ENCODE results near the gene TRIM54.

Gene TRIM54

GRCh38 chr2:27242614-27242951 lies 39.6 kb upstream of the TRIM54 start:
- Histone ChIP-seq H2BK5ac (ENCODE audit: low read depth, low read length, poor library complexity) (no peak overlapping the region), H2BK120ac (ENCODE audit: insufficient read depth, low read length, poor library complexity) (no peak overlapping the region), H3K4ac (ENCODE audit: low read depth, low read length) (no peak overlapping the region), H4K91ac (ENCODE audit: low read depth, low read length) (no peak overlapping the region), H3K79me2 (ENCODE audit: control insufficient read depth, insufficient read depth, low read length, poor library complexity) (no peaks in the 10 kb centered on the region), H2AK5ac (ENCODE audit: low read length) (no peak overlapping the region), H3K27ac (ENCODE audit: low read depth, low read length) (no peak overlapping the region), H3K27me3 (ENCODE audit: insufficient read depth, low read length) (no peaks in the 10 kb centered on the region), H3K18ac (ENCODE audit: low read length) (no peak overlapping the region), H3K4me2 (ENCODE audit: low read length) (no peak overlapping the region), H3K9me3 (ENCODE audit: insufficient read depth, low read depth, low read length) (peaks cover 5% of the 10 kb centered on the region), H3K9ac (ENCODE audit: low read length) (no peak overlapping the region), H4K8ac (ENCODE audit: low read depth, low read length) (no peak overlapping the region), H3K14ac (ENCODE audit: low read length) (no peak overlapping the region), H3K36me3 (ENCODE audit: control insufficient read depth in 1 of 2, insufficient read depth in 2 of 2, low read length in 2 of 2) (peaks cover 67 to 73% of the 10 kb centered on the region in 2 experiments), H2AFZ (ENCODE audit: insufficient read depth, low read length, poor library complexity) (no peak overlapping the region), H3K4me3 (ENCODE audit: low read depth, low read length) (peak overlapping the region; percentile 5), H4K12ac (ENCODE audit: low read depth, low read length) (no peak overlapping the region), H2BK12ac (ENCODE audit: low read length) (no peak overlapping the region), H3K23ac (ENCODE audit: low read length) (no peak overlapping the region), H3K79me1 (ENCODE audit: low read length) (no peaks in the 10 kb centered on the region), H3K4me1 (ENCODE audit: control insufficient read depth in 1 of 2, insufficient read depth in 2 of 2, low read length in 2 of 2) (no peaks in the 10 kb centered on the region)
- WGBS (ENCODE audit: extremely low coverage, insufficient coverage, insufficient read length): no CpG with 5 or more reads among the region's 16 CpGs
- DNase-seq: no peak

- Histone ChIP-seq H3K4me3 (ENCODE audit: low read depth, low read length) (no peak overlapping the region), H3K79me2 (ENCODE audit: control insufficient read depth, insufficient read depth, low read length, poor library complexity) (no peaks in the 10 kb centered on the region), H2AK5ac (ENCODE audit: low read length) (no peak overlapping the region), H2BK120ac (ENCODE audit: insufficient read depth, low read length, poor library complexity) (no peak overlapping the region), H4K8ac (ENCODE audit: low read depth, low read length) (no peak overlapping the region), H3K14ac (ENCODE audit: low read length) (no peak overlapping the region), H3K9me3 (ENCODE audit: insufficient read depth, low read depth, low read length) (peaks cover 5% of the 10 kb centered on the region), H2BK5ac (ENCODE audit: low read depth, low read length, poor library complexity) (no peak overlapping the region), H2BK12ac (ENCODE audit: low read length) (no peak overlapping the region), H3K27me3 (ENCODE audit: insufficient read depth, low read length) (no peaks in the 10 kb centered on the region), H4K91ac (ENCODE audit: low read depth, low read length) (no peak overlapping the region), H3K79me1 (ENCODE audit: low read length) (no peaks in the 10 kb centered on the region), H3K23ac (ENCODE audit: low read length) (no peak overlapping the region), H3K18ac (ENCODE audit: low read length) (no peak overlapping the region), H2AFZ (ENCODE audit: insufficient read depth, low read length, poor library complexity) (no peak overlapping the region), H3K4me1 (ENCODE audit: control insufficient read depth in 1 of 2, insufficient read depth in 2 of 2, low read length in 2 of 2) (no peaks in the 10 kb centered on the region), H3K36me3 (ENCODE audit: control insufficient read depth in 1 of 2, insufficient read depth in 2 of 2, low read length in 2 of 2) (peaks cover 57 to 63% of the 10 kb centered on the region in 2 experiments), H3K4ac (ENCODE audit: low read depth, low read length) (no peak overlapping the region), H3K27ac (ENCODE audit: low read depth, low read length) (no peak overlapping the region), H3K9ac (ENCODE audit: low read length) (no peak overlapping the region), H4K12ac (ENCODE audit: low read depth, low read length) (no peak overlapping the region), H3K4me2 (ENCODE audit: low read length) (no peak overlapping the region)
- no peak for DNase-seq
- no CpG with 5 or more reads among the region's 19 CpGs for WGBS (ENCODE audit: extremely low coverage, insufficient coverage, insufficient read length)
Observed at GRCh38 chr2:27243391-27244130, 38.7 kb upstream of the TRIM54 start.

GRCh38 chr2:27245116-27245515 lies 37.1 kb upstream of the TRIM54 start:
- no CpG with 5 or more reads among the region's 10 CpGs for WGBS (ENCODE audit: extremely low coverage, insufficient coverage, insufficient read length)
- no peak overlapping the region for H3K4me2 ChIP-seq (ENCODE audit: low read length)

GRCh38 chr2:27245626-27246025 lies 36.6 kb upstream of the TRIM54 start:
- H2AK5ac ChIP-seq (ENCODE audit: low read length): no peak overlapping the region
- no peak overlapping the region for H3K4ac ChIP-seq (ENCODE audit: low read depth, low read length)
- H2BK5ac ChIP-seq (ENCODE audit: low read depth, low read length, poor library complexity): no peak overlapping the region
- no peak overlapping the region for H4K8ac ChIP-seq (ENCODE audit: low read depth, low read length)
- no peaks in the 10 kb centered on the region for H3K79me2 ChIP-seq (ENCODE audit: control insufficient read depth, insufficient read depth, low read length, poor library complexity)
- no peak overlapping the region for H3K27ac ChIP-seq (ENCODE audit: low read depth, low read length)
- no peak for DNase-seq
- peaks cover 38 to 45% of the 10 kb centered on the region in 2 experiments for H3K36me3 ChIP-seq (ENCODE audit: control insufficient read depth in 1 of 2, insufficient read depth in 2 of 2, low read length in 2 of 2)
- H4K12ac ChIP-seq (ENCODE audit: low read depth, low read length): no peak overlapping the region
- H3K27me3 ChIP-seq (ENCODE audit: insufficient read depth, low read length): no peaks in the 10 kb centered on the region
- H3K9ac ChIP-seq (ENCODE audit: low read length): no peak overlapping the region
- H2BK120ac ChIP-seq (ENCODE audit: insufficient read depth, low read length, poor library complexity): no peak overlapping the region
- no peak overlapping the region for H3K4me2 ChIP-seq (ENCODE audit: low read length)
- no CpG with 5 or more reads among the region's 4 CpGs for WGBS (ENCODE audit: extremely low coverage, insufficient coverage, insufficient read length)
- no peak overlapping the region for H4K91ac ChIP-seq (ENCODE audit: low read depth, low read length)
- H3K4me1 ChIP-seq (ENCODE audit: control insufficient read depth in 1 of 2, insufficient read depth in 2 of 2, low read length in 2 of 2): no peaks in the 10 kb centered on the region
- no peak overlapping the region for H3K4me3 ChIP-seq (ENCODE audit: low read depth, low read length)
- H3K18ac ChIP-seq (ENCODE audit: low read length): no peak overlapping the region
- H3K14ac ChIP-seq (ENCODE audit: low read length): no peak overlapping the region
- no peak overlapping the region for H3K23ac ChIP-seq (ENCODE audit: low read length)
- no peak overlapping the region for H2AFZ ChIP-seq (ENCODE audit: insufficient read depth, low read length, poor library complexity)
- no peaks in the 10 kb centered on the region for H3K79me1 ChIP-seq (ENCODE audit: low read length)
- H3K9me3 ChIP-seq (ENCODE audit: insufficient read depth, low read depth, low read length): peaks cover 2% of the 10 kb centered on the region
- H2BK12ac ChIP-seq (ENCODE audit: low read length): no peak overlapping the region

More at GRCh38 chr2:27245116-27245515, 37.1 kb upstream of the TRIM54 start:
- Histone ChIP-seq H2BK5ac (ENCODE audit: low read depth, low read length, poor library complexity) (no peak overlapping the region), H3K4me3 (ENCODE audit: low read depth, low read length) (no peak overlapping the region), H2BK120ac (ENCODE audit: insufficient read depth, low read length, poor library complexity) (no peak overlapping the region), H3K4ac (ENCODE audit: low read depth, low read length) (no peak overlapping the region), H2AK5ac (ENCODE audit: low read length) (no peak overlapping the region), H3K79me1 (ENCODE audit: low read length) (no peaks in the 10 kb centered on the region), H3K14ac (ENCODE audit: low read length) (no peak overlapping the region), H2BK12ac (ENCODE audit: low read length) (no peak overlapping the region), H3K27ac (ENCODE audit: low read depth, low read length) (no peak overlapping the region), H3K27me3 (ENCODE audit: insufficient read depth, low read length) (no peaks in the 10 kb centered on the region), H3K36me3 (ENCODE audit: control insufficient read depth in 1 of 2, insufficient read depth in 2 of 2, low read length in 2 of 2) (peaks cover 43 to 50% of the 10 kb centered on the region in 2 experiments), H2AFZ (ENCODE audit: insufficient read depth, low read length, poor library complexity) (no peak overlapping the region), H3K9me3 (ENCODE audit: insufficient read depth, low read depth, low read length) (peaks cover 2% of the 10 kb centered on the region), H3K18ac (ENCODE audit: low read length) (no peak overlapping the region), H3K23ac (ENCODE audit: low read length) (no peak overlapping the region), H4K91ac (ENCODE audit: low read depth, low read length) (no peak overlapping the region), H4K12ac (ENCODE audit: low read depth, low read length) (no peak overlapping the region), H3K4me1 (ENCODE audit: control insufficient read depth in 1 of 2, insufficient read depth in 2 of 2, low read length in 2 of 2) (no peaks in the 10 kb centered on the region), H4K8ac (ENCODE audit: low read depth, low read length) (no peak overlapping the region), H3K9ac (ENCODE audit: low read length) (no peak overlapping the region), H3K79me2 (ENCODE audit: control insufficient read depth, insufficient read depth, low read length, poor library complexity) (no peaks in the 10 kb centered on the region)
- DNase-seq: no peak
